CD4-positive, alpha-beta memory T cell (primary cell): Measurements from ENCODE around the gene SPPL3. TPM values are rescaled to one million over a fixed set of nuclear protein-coding genes. Genes with fewer than 3 reads are reported as not detected.
A peak's percentile ranks its signal among the peaks of the same experiment; 100 is the strongest.

Experiments
- CTCF ChIA-PET: fragments of 350-600 bp; sonication (Branson Sonifier 250); formaldehyde crosslinking; loops from one replicate; lab custom pipeline; 2021; ENCODE audit warnings: inconsistent platforms; ENCODE audit not compliant: partially characterized antibody; lab: Charles Lee
- POLR2A ChIA-PET: fragments of 350-600 bp; sonication (Branson Sonifier 250); formaldehyde crosslinking; loops from one replicate; lab custom pipeline; 2021; ENCODE audit not compliant: partially characterized antibody; lab: Charles Lee
- DNase-seq, 5 donors: peaks; one replicate each; pipeline versions ENCODE4 v3.0.0 to v3.0.0-alpha.2; 2020 to 2022; ENCODE audit warnings: mixed read lengths in 1 of 5
- H3K27ac ChIP-seq: one replicate; pipeline ENCODE4 v1.7.0; 2013; ENCODE audit warnings: low read depth, low read length
- H3K27me3 ChIP-seq: 2 replicates; pipeline ENCODE4 v1.7.0; 2013; ENCODE audit warnings: mild to moderate bottlenecking, low read length, moderate library complexity; ENCODE audit not compliant: insufficient read depth
- H3K36me3 ChIP-seq: 2 replicates; pipeline ENCODE4 v1.7.0; 2013; ENCODE audit warnings: mild to moderate bottlenecking, low read length, moderate library complexity; ENCODE audit not compliant: insufficient read depth
- H3K4me1 ChIP-seq: 2 replicates; pipeline ENCODE4 v1.7.0; 2013; ENCODE audit warnings: mild to moderate bottlenecking, low read length, moderate library complexity; ENCODE audit not compliant: insufficient read depth
- H3K4me3 ChIP-seq, 2 donors: one replicate each; pipeline ENCODE4 v1.7.0; 2013; ENCODE audit warnings: low read length in 2 of 2, mild to moderate bottlenecking in 1 of 2
- H3K9me3 ChIP-seq, 2 donors: one replicate each; pipeline ENCODE4 v1.7.0; 2013; ENCODE audit warnings: low read length in 2 of 2, control low read depth in 1 of 2; ENCODE audit not compliant: control insufficient read depth in 1 of 2
- H3K27ac Mint-ChIP-seq, 7 donors: one replicate each; pipeline ENCODE4 v1.8.0; 2020 to 2021; ENCODE audit warnings: mixed read lengths in 7 of 7, mild to moderate bottlenecking in 6 of 7, inconsistent platforms in 3 of 7, moderate library complexity in 3 of 7
- H3K27me3 Mint-ChIP-seq, 2 donors: one replicate each; pipeline ENCODE4 v1.8.0; 2020 to 2021; ENCODE audit warnings: mixed read lengths in 2 of 2
- H3K36me3 Mint-ChIP-seq, 2 donors: one replicate each; pipeline ENCODE4 v1.8.0; 2020 to 2021; ENCODE audit warnings: mixed read lengths in 2 of 2, inconsistent platforms in 1 of 2, mild to moderate bottlenecking in 1 of 2
- H3K4me1 Mint-ChIP-seq, 4 donors: one replicate each; pipeline ENCODE4 v1.8.0; 2020 to 2021; ENCODE audit warnings: mixed read lengths in 4 of 4, mild to moderate bottlenecking in 1 of 4
- H3K4me3 Mint-ChIP-seq, 8 donors: one replicate each; pipeline ENCODE4 v1.8.0; 2020 to 2021; ENCODE audit warnings: mixed read lengths in 8 of 8, mild to moderate bottlenecking in 7 of 8, moderate library complexity in 6 of 8, inconsistent platforms in 3 of 8
- H3K9me3 Mint-ChIP-seq, 8 donors: one replicate each; pipeline ENCODE4 v1.8.0; 2020 to 2021; ENCODE audit warnings: mixed read lengths in 8 of 8, mild to moderate bottlenecking in 5 of 8, inconsistent platforms in 3 of 8, moderate library complexity in 1 of 8
- intact Hi-C: fragments of 100-400 bp; cut with micrococcal nuclease; formaldehyde crosslinking; loops from one replicate; pipeline ENCODE4 v1.15.1; 2023
- polyA plus RNA-seq, 2 donors: library from polyadenylated mRNA; unstranded; fragments of 300-500 nt; fragmentation: Illumina TruSeq; gene quantifications; one replicate each; pipeline ENCODE4 v1.2.3, GENCODE V29; 2021
- total RNA-seq, 2 experiments: library from RNA; stranded (reverse); gene quantifications; one replicate each; pipeline ENCODE4 v1.2.3, GENCODE V29; 2021

The SPPL3 gene
- total and polyA plus RNA-seq, 4 experiments from 2014 or later, result 7.4 to 49.4 (median 44.8) TPM

- intact Hi-C loops, result no loop called here
- no peaks in the 10 kb centered on the region for H3K36me3 Mint-ChIP-seq
- H3K36me3 ChIP-seq, result no peaks in the 10 kb centered on the region
- H3K4me1 ChIP-seq, result peaks cover 66% of the 10 kb centered on the region
- DNase-seq, result no peak
- H3K9me3 Mint-ChIP-seq, result no peaks in the 10 kb centered on the region
- H3K27me3 Mint-ChIP-seq, result no peaks in the 10 kb centered on the region
- no peaks in the 10 kb centered on the region for H3K9me3 ChIP-seq
- CTCF ChIA-PET, result interaction anchor here (0.9 to 2.3 kb wide), 2 partner anchors 13 to 68 kb away, joined by 3 to 6 read pairs; no protein-coding TSS in a partner anchor
- H3K4me3 ChIP-seq, result no peak overlapping the region
- POLR2A ChIA-PET, result interaction anchor here (1.2 kb wide), 1 partner anchor 30 kb away, joined by 3 read pairs; no protein-coding TSS in a partner anchor
- peak overlapping the region in 2 of 8 donors; percentile 6 for H3K4me3 Mint-ChIP-seq
- peak overlapping the region in 1 of 7 donors; percentile 31 for H3K27ac Mint-ChIP-seq
- H3K4me1 Mint-ChIP-seq, result peaks cover 36 to 75% (median 55%) of the 10 kb centered on the region in 4 donors
- no peak overlapping the region for H3K27ac ChIP-seq
- H3K27me3 ChIP-seq, result no peaks in the 10 kb centered on the region
These were observed 70.3 kb downstream of the SPPL3 start for GRCh38 chr12:120833849-120834248.

- no peak overlapping the region for H3K27ac ChIP-seq
- peaks cover 60% of the 10 kb centered on the region for H3K4me1 ChIP-seq
- H3K4me1 Mint-ChIP-seq, result peaks cover 32 to 70% (median 54%) of the 10 kb centered on the region in 4 donors
- no peaks in the 10 kb centered on the region for H3K27me3 ChIP-seq
- H3K9me3 ChIP-seq, result no peaks in the 10 kb centered on the region
- H3K9me3 Mint-ChIP-seq, result no peaks in the 10 kb centered on the region
- ChIA-PET CTCF (interaction anchor here (0.5 to 1.3 kb wide), 3 partner anchors 14 to 67 kb away, joined by 3 to 4 read pairs (median 3); no protein-coding TSS in a partner anchor), POLR2A (interaction anchor here (1.2 kb wide), 1 partner anchor 31 kb away, joined by 3 read pairs; no protein-coding TSS in a partner anchor)
- DNase-seq, result no peak
- intact Hi-C loops, result no loop called here
- no peaks in the 10 kb centered on the region for H3K27me3 Mint-ChIP-seq
- H3K36me3 ChIP-seq, result no peaks in the 10 kb centered on the region
- no peaks in the 10 kb centered on the region for H3K36me3 Mint-ChIP-seq
- H3K27ac Mint-ChIP-seq, result no peak overlapping the region
- H3K4me3 ChIP-seq, result no peak overlapping the region
- H3K4me3 Mint-ChIP-seq, result no peak overlapping the region
These were observed 71.4 kb downstream of the SPPL3 start for GRCh38 chr12:120832737-120833136.

GRCh38 chr12:120831648-120832267 lies 72.4 kb downstream of the SPPL3 start:
- H3K9me3 ChIP-seq, result no peaks in the 10 kb centered on the region
- no peak overlapping the region for H3K4me3 ChIP-seq
- H3K27ac ChIP-seq, result no peak overlapping the region
- no peaks in the 10 kb centered on the region for H3K9me3 Mint-ChIP-seq
- peaks cover 35 to 69% (median 51%) of the 10 kb centered on the region in 4 donors for H3K4me1 Mint-ChIP-seq
- CTCF ChIA-PET, result interaction anchor here (1.3 kb wide), 1 partner anchor 15 kb away, joined by 3 read pairs; no protein-coding TSS in a partner anchor
- H3K27me3 Mint-ChIP-seq, result no peaks in the 10 kb centered on the region
- no peaks in the 10 kb centered on the region for H3K27me3 ChIP-seq
- POLR2A ChIA-PET, result no interaction called here
- H3K36me3 Mint-ChIP-seq, result no peaks in the 10 kb centered on the region
- intact Hi-C loops, result no loop called here
- peak overlapping the region in 2 of 7 donors; percentile 33 to 72 for H3K27ac Mint-ChIP-seq
- no peak for DNase-seq
- no peak overlapping the region for H3K4me3 Mint-ChIP-seq
- H3K4me1 ChIP-seq, result peaks cover 53% of the 10 kb centered on the region
- no peaks in the 10 kb centered on the region for H3K36me3 ChIP-seq

- H3K4me3 Mint-ChIP-seq, result peak overlapping the region in 2 of 8 donors; percentile 3 to 31
- peaks cover 34 to 68% (median 47%) of the 10 kb centered on the region in 4 donors for H3K4me1 Mint-ChIP-seq
- Histone ChIP-seq H3K9me3 (no peaks in the 10 kb centered on the region), H3K4me3 (no peak overlapping the region), H3K4me1 (peaks cover 45% of the 10 kb centered on the region), H3K27ac (no peak overlapping the region), H3K36me3 (no peaks in the 10 kb centered on the region), H3K27me3 (no peaks in the 10 kb centered on the region)
- peak overlapping the region in 3 of 7 donors; percentile 17 to 71 (median 41) for H3K27ac Mint-ChIP-seq
- no peaks in the 10 kb centered on the region for H3K36me3 Mint-ChIP-seq
- ChIA-PET POLR2A (no interaction called here), CTCF (no interaction called here)
- H3K9me3 Mint-ChIP-seq, result no peaks in the 10 kb centered on the region
- no peak for DNase-seq
- intact Hi-C loops, result no loop called here
- H3K27me3 Mint-ChIP-seq, result no peaks in the 10 kb centered on the region
These were observed 73.2 kb downstream of the SPPL3 start for GRCh38 chr12:120830966-120831365.

GRCh38 chr12:120830052-120830940 lies 73.9 kb downstream of the SPPL3 start:
- POLR2A ChIA-PET, result no interaction called here
- intact Hi-C loops, result no loop called here
- H3K27ac Mint-ChIP-seq, result peak overlapping the region in 3 of 7 donors; percentile 6 to 41 (median 33)

GRCh38 chr12:120826335-120826734 lies 77.8 kb downstream of the SPPL3 start:
- no peak for DNase-seq
- H3K4me1 Mint-ChIP-seq, result peaks cover 43 to 68% (median 47%) of the 10 kb centered on the region in 4 donors
- H3K4me1 ChIP-seq, result peaks cover 15% of the 10 kb centered on the region
- H3K9me3 Mint-ChIP-seq, result no peaks in the 10 kb centered on the region
- peak overlapping the region in 2 of 7 donors; percentile 1 to 50 for H3K27ac Mint-ChIP-seq
- H3K36me3 ChIP-seq, result no peaks in the 10 kb centered on the region
- H3K36me3 Mint-ChIP-seq, result no peaks in the 10 kb centered on the region
- no peak overlapping the region for H3K4me3 Mint-ChIP-seq
- H3K4me3 ChIP-seq, result no peak overlapping the region
- no peaks in the 10 kb centered on the region for H3K27me3 ChIP-seq
- ChIA-PET CTCF (no interaction called here), POLR2A (no interaction called here)
- no peak overlapping the region for H3K27ac ChIP-seq
- H3K9me3 ChIP-seq, result no peaks in the 10 kb centered on the region
- no peaks in the 10 kb centered on the region for H3K27me3 Mint-ChIP-seq
- intact Hi-C loops, result no loop called here

More at GRCh38 chr12:120830052-120830940, 73.9 kb downstream of the SPPL3 start:
- H3K9me3 Mint-ChIP-seq, result no peaks in the 10 kb centered on the region
- Histone ChIP-seq H3K27me3 (no peaks in the 10 kb centered on the region), H3K4me3 (no peak overlapping the region), H3K4me1 (peaks cover 39% of the 10 kb centered on the region), H3K27ac (no peak overlapping the region), H3K36me3 (no peaks in the 10 kb centered on the region), H3K9me3 (no peaks in the 10 kb centered on the region)
- no peaks in the 10 kb centered on the region for H3K36me3 Mint-ChIP-seq
- peak overlapping the region in 1 of 8 donors; percentile 3 for H3K4me3 Mint-ChIP-seq
- CTCF ChIA-PET, result no interaction called here
- no peak for DNase-seq
- peaks cover 34 to 68% (median 46%) of the 10 kb centered on the region in 4 donors for H3K4me1 Mint-ChIP-seq
- no peaks in the 10 kb centered on the region for H3K27me3 Mint-ChIP-seq

- Mint-ChIP-seq H3K4me1 (peaks cover 39 to 64% (median 45%) of the 10 kb centered on the region in 4 donors), H3K27me3 (no peaks in the 10 kb centered on the region), H3K9me3 (no peaks in the 10 kb centered on the region), H3K27ac (peak overlapping the region in 3 of 7 donors; percentile 6 to 33 (median 8)), H3K4me3 (no peak overlapping the region), H3K36me3 (no peaks in the 10 kb centered on the region)
- Histone ChIP-seq H3K27me3 (no peaks in the 10 kb centered on the region), H3K4me3 (no peak overlapping the region), H3K9me3 (no peaks in the 10 kb centered on the region), H3K36me3 (no peaks in the 10 kb centered on the region), H3K4me1 (peaks cover 12% of the 10 kb centered on the region), H3K27ac (no peak overlapping the region)
- DNase-seq, result no peak
- ChIA-PET CTCF (no interaction called here), POLR2A (no interaction called here)
- intact Hi-C loops, result no loop called here
These were observed 78.8 kb downstream of the SPPL3 start for GRCh38 chr12:120825337-120825736.
